GM12873 (cell line): Measurements from ENCODE around the gene PRUNE2.

ENCODE experiments used
- CTCF ChIP-seq: IDR thresholded peaks from 2 replicates; pipeline ENCODE4 v1.5.1; 2012; ENCODE audit warnings: low read depth, mild to moderate bottlenecking, moderate library complexity, low read length, control low read depth; ENCODE audit not compliant: insufficient read depth; ENCODE audit errors: missing control alignments

The PRUNE2 gene

DNA sequence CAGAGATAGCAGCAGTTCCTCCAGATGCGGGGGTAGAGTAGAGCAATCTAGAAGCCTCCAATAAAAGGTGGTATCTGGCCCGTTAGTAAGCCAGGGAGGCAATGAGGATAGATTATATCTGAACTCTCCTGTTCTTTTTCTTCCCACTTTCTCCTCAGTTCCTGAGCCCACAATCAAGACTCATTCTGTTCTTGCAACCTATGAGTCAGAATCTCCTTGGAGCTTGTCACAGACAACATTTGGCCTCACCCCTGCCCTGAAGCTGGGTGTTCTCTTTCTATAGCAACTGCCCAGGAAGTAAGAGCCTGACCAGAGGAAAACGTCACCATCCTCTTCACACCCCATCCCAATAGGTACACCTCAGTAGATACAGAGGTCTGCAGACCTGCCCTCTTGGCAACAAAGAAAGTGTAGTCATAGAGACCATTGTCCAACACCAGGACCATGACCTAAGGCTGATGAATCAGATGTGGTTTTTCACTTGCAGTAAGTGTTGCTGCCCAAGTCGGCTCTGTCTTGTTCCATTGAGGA lies 218.0 kb downstream of the PRUNE2 start:
- TF ChIP-seq CTCF, result no peak

DNA sequence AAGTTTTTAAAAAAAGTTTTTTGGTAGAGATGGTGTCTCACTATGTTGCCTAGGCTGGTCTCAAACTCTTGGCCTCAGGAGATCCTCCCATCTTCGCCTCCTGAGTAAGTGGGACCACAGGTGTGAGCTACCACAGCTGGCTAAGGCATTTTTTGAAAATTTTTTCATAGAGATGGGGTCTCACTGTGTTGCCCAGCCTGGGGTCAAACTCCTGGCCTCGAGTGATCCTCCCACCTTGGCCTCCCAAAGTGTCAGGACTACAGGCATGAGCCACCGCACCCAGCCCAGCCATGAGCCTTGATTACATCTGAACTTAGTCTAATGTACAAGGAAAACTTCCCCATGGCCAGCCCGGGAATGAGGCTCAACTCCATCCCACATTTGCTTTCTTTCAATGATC lies 219.2 kb downstream of the PRUNE2 start:
- no peak for TF ChIP-seq CTCF

- TF ChIP-seq CTCF, result no peak
Observed at GRCh38 chr9:76684213-76684612, 221.7 kb downstream of the PRUNE2 start.

DNA sequence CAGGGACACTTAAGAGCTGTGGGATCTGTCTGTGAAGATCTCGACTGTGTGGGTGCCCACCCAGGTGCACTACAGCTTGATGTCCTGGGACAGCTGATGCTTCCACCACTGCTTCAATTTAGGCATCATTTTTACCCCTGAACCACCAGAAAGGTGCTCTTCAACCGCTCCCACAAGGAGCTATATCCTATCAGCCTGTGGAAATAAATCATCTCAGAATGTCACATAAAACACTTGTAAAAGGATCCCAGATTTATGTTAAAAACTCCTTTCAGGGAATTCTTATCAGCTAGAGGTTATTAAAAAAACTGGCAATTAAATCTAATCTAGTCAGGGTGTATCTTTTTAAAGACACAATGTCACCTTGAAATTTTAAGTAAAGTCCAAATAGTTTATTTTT lies 224.4 kb downstream of the PRUNE2 start:
- TF ChIP-seq CTCF, result no peak

GRCh38 chr9:76680716-76681425 lies 225.0 kb downstream of the PRUNE2 start:
- TF ChIP-seq CTCF, result no peak

GRCh38 chr9:76677481-76678055 lies 228.3 kb downstream of the PRUNE2 start:
- no peak for TF ChIP-seq CTCF

DNA sequence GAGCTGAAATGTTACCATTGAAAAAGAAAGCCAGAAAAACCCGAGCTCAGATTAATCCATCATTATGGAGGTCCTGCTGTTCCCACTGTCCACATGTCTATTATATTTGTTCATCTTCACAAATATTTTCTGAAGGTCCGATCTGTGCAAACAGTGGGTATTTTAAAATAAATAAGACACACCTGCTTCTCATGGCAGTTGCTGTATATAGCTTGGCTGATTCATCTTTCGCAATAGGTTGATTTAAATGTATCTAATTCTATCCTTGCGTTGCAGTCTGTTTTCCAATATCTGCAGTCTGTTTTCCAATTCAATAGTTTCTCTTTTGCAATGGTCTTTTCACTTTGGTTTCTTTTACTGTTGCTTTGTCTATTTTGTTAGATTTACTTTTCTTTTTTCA lies 229.1 kb downstream of the PRUNE2 start:
- TF ChIP-seq CTCF, result no peak
